GM06990 (cell line): ENCODE measurements around the gene ASIP.
"Not testable (repeated sequence)": the region's sequence is repeated elsewhere in the genome, so short reads cannot be mapped to it uniquely, and the experiment has no call there.

Experiments
- DNase-seq: peaks from one replicate; pipeline ENCODE4 v3.0.0-alpha.2; 2011; ENCODE audit not compliant: insufficient read length; ENCODE audit errors: extremely low read depth
- H3K27me3 ChIP-seq: replicated peaks from 2 replicates; pipeline ENCODE4 v1.6.0; 2011; ENCODE audit warnings: low read length; ENCODE audit not compliant: control insufficient read depth, insufficient read depth
- H3K36me3 ChIP-seq: 2 replicates; pipeline ENCODE4 v1.5.1; 2011; ENCODE audit warnings: low read length; ENCODE audit not compliant: control insufficient read depth, insufficient read depth
- H3K4me3 ChIP-seq: replicated peaks from 2 replicates; pipeline ENCODE4 v1.5.1; 2011; ENCODE audit warnings: low read depth, mild to moderate bottlenecking, control low read depth, low read length
- CTCF ChIP-seq: IDR thresholded peaks from 2 replicates; pipeline ENCODE4 v1.5.1; 2011; ENCODE audit warnings: low read length, control low read depth, mild to moderate bottlenecking, inconsistent platforms; ENCODE audit not compliant: insufficient read depth, poor library complexity, severe bottlenecking

Gene ASIP

GRCh38 chr20:34235875-34236274, 5.3 kb upstream of the ASIP start:
- TF ChIP-seq CTCF, result no peak
- H3K36me3 ChIP-seq, result no peaks in the 10 kb centered on the region
- H3K4me3 ChIP-seq, result no peak overlapping the region
- H3K27me3 ChIP-seq, result no peaks in the 10 kb centered on the region; the same call in 1 of the 2 replicates
- no peak for DNase-seq

- Histone ChIP-seq H3K36me3 (no peaks in the 10 kb centered on the region), H3K27me3 (no peaks in the 10 kb centered on the region; the same call in 1 of the 2 replicates), H3K4me3 (no peak overlapping the region)
- no peak for TF ChIP-seq CTCF
- no peak for DNase-seq
Measured at GRCh38 chr20:34237942-34238341, 3.3 kb upstream of the ASIP start.

- no peak for TF ChIP-seq CTCF
- no peak overlapping the region for H3K4me3 ChIP-seq
- no peaks in the 10 kb centered on the region; the same call in 1 of the 2 replicates for H3K27me3 ChIP-seq
- no peak for DNase-seq
- no peaks in the 10 kb centered on the region for H3K36me3 ChIP-seq
Measured at GRCh38 chr20:34240121-34240520, 1.1 kb upstream of the ASIP start.

- H3K4me3 ChIP-seq, DNase-seq, H3K27me3 ChIP-seq, H3K36me3 ChIP-seq: not testable (repeated sequence)
Measured at GRCh38 chr20:34242015-34242414, 792 bp downstream of the ASIP start.

- Histone ChIP-seq H3K36me3 (no peaks in the 10 kb centered on the region), H3K27me3 (no peaks in the 10 kb centered on the region; the same call in 1 of the 2 replicates), H3K4me3 (no peak overlapping the region)
- DNase-seq, result no peak
- no peak for TF ChIP-seq CTCF
Measured at GRCh38 chr20:34242879-34243278, 1.7 kb downstream of the ASIP start.

DNA sequence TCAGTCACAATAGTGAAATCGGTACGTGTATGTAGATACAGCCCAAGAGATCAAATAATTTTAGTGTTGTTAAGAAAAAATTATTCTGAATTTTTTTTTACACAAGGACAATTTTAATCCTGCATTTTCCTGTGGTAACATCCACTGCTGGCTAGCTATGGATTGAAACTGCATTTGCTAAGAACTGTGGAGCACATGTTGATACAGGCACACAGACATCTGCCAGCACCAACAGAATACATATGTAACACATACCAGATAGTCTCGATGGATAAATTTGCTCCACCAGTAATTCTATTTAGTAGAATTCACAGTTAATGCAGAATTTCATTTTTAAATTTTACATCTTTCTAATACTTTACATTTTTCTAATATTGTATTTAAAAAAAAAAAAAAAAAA, 2.2 kb downstream of the ASIP start:
- H3K27me3 ChIP-seq, result no peaks in the 10 kb centered on the region; the same call in 1 of the 2 replicates
- no peaks in the 10 kb centered on the region for H3K36me3 ChIP-seq
- DNase-seq, result no peak
- H3K4me3 ChIP-seq, result no peak overlapping the region
- TF ChIP-seq CTCF, result no peak
